Mesenchymal stem cell (in vitro differentiated cells and primary cell): Measurements from ENCODE around the gene GFY.

Experiments
- DNase-seq: peaks from one replicate; pipeline ENCODE4 v3.0.0-alpha.2; 2013
- H2AFZ ChIP-seq: one replicate; pipeline ENCODE4 v1.6.1; 2013; ENCODE audit warnings: low read depth, mild to moderate bottlenecking, control low read depth, inconsistent platforms, low read length, moderate library complexity
- H2AK5ac ChIP-seq: 2 replicates; pipeline ENCODE4 v1.6.1; 2013; ENCODE audit warnings: low read length, moderate library complexity, mild to moderate bottlenecking, inconsistent platforms; ENCODE audit not compliant: severe bottlenecking
- H2BK120ac ChIP-seq: one replicate; pipeline ENCODE4 v1.6.1; 2013; ENCODE audit warnings: low read depth, mild to moderate bottlenecking, inconsistent platforms, low read length, moderate library complexity
- H2BK12ac ChIP-seq, 2 experiments: one replicate each; pipeline ENCODE4 v1.6.1; 2013; ENCODE audit warnings: inconsistent platforms in 2 of 2, low read length in 2 of 2, mild to moderate bottlenecking in 2 of 2, moderate library complexity in 2 of 2, control low read depth in 1 of 2
- H2BK15ac ChIP-seq: one replicate; pipeline ENCODE4 v1.6.1; 2013; ENCODE audit warnings: mild to moderate bottlenecking, low read depth, inconsistent platforms; ENCODE audit not compliant: poor library complexity, severe bottlenecking
- H2BK5ac ChIP-seq: 2 replicates; pipeline ENCODE4 v1.6.1; 2013; ENCODE audit warnings: low read depth, mild to moderate bottlenecking, low read length, control low read depth, inconsistent platforms; ENCODE audit not compliant: poor library complexity, severe bottlenecking
- H3K14ac ChIP-seq, 2 experiments: one replicate each; pipeline ENCODE4 v1.6.1; 2013; ENCODE audit warnings: inconsistent platforms in 2 of 2, low read length in 2 of 2, control low read depth in 1 of 2, mild to moderate bottlenecking in 1 of 2, moderate library complexity in 1 of 2
- H3K18ac ChIP-seq, 2 experiments: one replicate each; pipeline ENCODE4 v1.6.1; 2013; ENCODE audit warnings: inconsistent platforms in 2 of 2, low read length in 2 of 2, control low read depth in 1 of 2, low read depth in 1 of 2, mild to moderate bottlenecking in 1 of 2
- H3K23ac ChIP-seq, 2 experiments: one replicate each; pipeline ENCODE4 v1.6.1; 2013; ENCODE audit warnings: inconsistent platforms in 2 of 2, low read length in 2 of 2, mild to moderate bottlenecking in 2 of 2, moderate library complexity in 2 of 2, control low read depth in 1 of 2
- H3K27ac ChIP-seq: 2 replicates; pipeline ENCODE4 v1.5.1; 2013; ENCODE audit warnings: mild to moderate bottlenecking, moderate library complexity, low read length, control low read depth, inconsistent platforms; ENCODE audit not compliant: poor library complexity, severe bottlenecking
- H3K27me3 ChIP-seq, 2 experiments: 2 replicates each; pipeline versions ENCODE4 v1.6.1 to v1.7.0; 2013; ENCODE audit warnings: low read length in 2 of 2, mild to moderate bottlenecking in 2 of 2, moderate library complexity in 2 of 2, control low read depth in 1 of 2, inconsistent platforms in 1 of 2; ENCODE audit not compliant: control insufficient read depth in 1 of 2, insufficient read depth in 1 of 2
- H3K36me3 ChIP-seq, 2 experiments: 2 replicates each; pipeline versions ENCODE4 v1.6.1 to v1.7.0; 2013; ENCODE audit warnings: low read length in 2 of 2, control low read depth in 1 of 2, inconsistent platforms in 1 of 2, low read depth in 1 of 2, mild to moderate bottlenecking in 1 of 2; ENCODE audit not compliant: insufficient read depth in 2 of 2, control insufficient read depth in 1 of 2
- H3K4ac ChIP-seq, 2 experiments: one replicate each; pipeline ENCODE4 v1.6.1; 2013; ENCODE audit warnings: inconsistent platforms in 2 of 2, low read length in 2 of 2, mild to moderate bottlenecking in 2 of 2, moderate library complexity in 2 of 2, control low read depth in 1 of 2, low read depth in 1 of 2
- H3K4me1 ChIP-seq: 2 replicates; pipeline ENCODE4 v1.6.1; 2013; ENCODE audit warnings: low read depth, low read length, control low read depth; ENCODE audit not compliant: control insufficient read depth, insufficient read depth
- H3K4me2 ChIP-seq: 2 replicates; pipeline ENCODE4 v1.6.1; 2013; ENCODE audit warnings: low read length, mild to moderate bottlenecking, inconsistent platforms; ENCODE audit not compliant: poor library complexity, severe bottlenecking
- H3K4me3 ChIP-seq, 2 experiments: 2 replicates each; pipeline versions ENCODE4 v1.5.1 to v1.7.0; 2013; ENCODE audit warnings: low read length in 2 of 2, mild to moderate bottlenecking in 2 of 2, control low read depth in 1 of 2, low read depth in 1 of 2; ENCODE audit not compliant: insufficient read depth in 1 of 2
- H3K79me1 ChIP-seq: replicated peaks from 2 replicates; pipeline ENCODE4 v1.6.1; 2013; ENCODE audit warnings: mild to moderate bottlenecking, control low read depth, low read length, inconsistent platforms; ENCODE audit not compliant: poor library complexity, severe bottlenecking
- H3K9ac ChIP-seq: 2 replicates; pipeline ENCODE4 v1.7.0; 2013; ENCODE audit warnings: mild to moderate bottlenecking, low read length, moderate library complexity
- H3K9me3 ChIP-seq: 2 replicates; pipeline ENCODE4 v1.7.0; 2013; ENCODE audit warnings: mild to moderate bottlenecking, low read length; ENCODE audit not compliant: control insufficient read depth
- H4K8ac ChIP-seq: one replicate; pipeline ENCODE4 v1.6.1; 2013; ENCODE audit warnings: inconsistent platforms, mild to moderate bottlenecking, low read length, moderate library complexity
- H4K91ac ChIP-seq: one replicate; pipeline ENCODE4 v1.6.1; 2013; ENCODE audit warnings: mild to moderate bottlenecking, low read length, inconsistent platforms
- WGBS: methylation state at CpG from one replicate; pipeline ENCODE4 v1.1.7; 2013; ENCODE audit warnings: mixed read lengths; 5-methylcytosine and 5-hydroxymethylcytosine counted together

Gene GFY

GRCh38 chr19:49396738-49397505, 28.3 kb upstream of the GFY start:
- Histone ChIP-seq H4K91ac (no peak overlapping the region), H2BK120ac (no peak overlapping the region), H3K27ac (no peak overlapping the region), H3K27me3 (peaks cover 16 to 71% of the 10 kb centered on the region in 2 experiments), H4K8ac (no peak overlapping the region), H3K9me3 (no peaks in the 10 kb centered on the region), H2AK5ac (no peak overlapping the region), H3K9ac (no peak overlapping the region), H3K4me1 (peaks cover 11% of the 10 kb centered on the region), H3K4me2 (no peak overlapping the region), H3K23ac (no peak overlapping the region), H2BK5ac (no peak overlapping the region), H2BK15ac (no peak overlapping the region), H3K36me3 (no peaks in the 10 kb centered on the region), H3K79me1 (no peaks in the 10 kb centered on the region), H3K14ac (no peak overlapping the region), H2AFZ (no peak overlapping the region), H3K4me3 (no peak overlapping the region), H3K4ac (no peak overlapping the region), H2BK12ac (no peak overlapping the region), H3K18ac (no peak overlapping the region)
- 81% methylated on average over 8 of the region's 8 CpGs for WGBS
- DNase-seq = no peak

DNA sequence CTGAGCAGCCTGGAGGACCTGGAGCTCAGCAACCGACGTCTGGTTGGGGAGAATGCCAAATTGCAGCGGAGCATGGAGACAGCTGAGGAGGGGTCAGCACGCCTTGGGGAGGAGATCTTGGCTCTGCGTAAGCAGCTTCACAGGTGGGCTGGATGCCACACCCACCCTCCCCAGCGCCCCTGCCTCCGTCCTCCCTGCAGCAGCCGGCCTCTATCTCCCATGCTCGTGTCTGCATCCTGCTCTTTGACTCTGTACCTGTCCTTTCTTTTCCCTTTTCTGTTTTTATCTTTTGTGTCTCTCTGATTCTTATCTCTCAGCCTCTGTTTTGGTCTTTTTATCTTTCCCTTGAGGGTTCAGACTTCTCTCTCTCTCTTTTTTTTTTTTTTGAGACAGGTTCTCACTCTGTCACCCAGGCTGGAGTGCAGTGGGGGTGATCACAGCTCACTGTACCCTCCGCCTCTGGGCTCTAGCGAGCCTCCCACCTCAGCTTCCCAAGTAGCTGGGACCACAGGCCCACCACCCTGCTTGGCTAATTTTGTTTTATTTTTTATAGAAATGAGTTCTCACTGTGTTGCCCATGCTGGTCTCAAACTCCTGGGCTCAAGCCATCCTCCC, 27.1 kb upstream of the GFY start:
- Histone ChIP-seq H2BK120ac (no peak overlapping the region), H2BK5ac (no peak overlapping the region)

DNA sequence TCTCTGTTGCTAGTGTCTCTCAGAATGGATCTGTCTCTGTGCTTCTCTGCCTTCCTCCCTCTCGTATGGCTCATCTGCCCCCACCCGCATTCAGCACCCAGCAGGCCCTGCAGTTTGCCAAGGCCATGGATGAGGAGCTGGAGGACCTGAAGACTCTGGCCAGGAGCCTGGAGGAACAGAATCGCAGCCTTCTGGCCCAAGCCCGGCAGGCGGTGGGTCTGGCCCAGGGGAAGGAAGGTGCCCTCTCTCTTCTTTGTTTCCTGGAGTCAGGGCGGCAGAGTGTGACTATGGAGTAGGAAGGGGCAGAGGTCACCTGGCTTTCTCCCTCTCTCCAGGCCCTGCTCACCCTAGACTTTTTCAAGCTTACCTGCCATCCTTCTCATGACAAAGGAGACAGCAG, 26.3 kb upstream of the GFY start:
- no peak overlapping the region for H4K91ac ChIP-seq
- H3K18ac ChIP-seq = no peak overlapping the region
- no peak overlapping the region for H3K27ac ChIP-seq
- H3K14ac ChIP-seq = no peak overlapping the region
- H2BK12ac ChIP-seq = no peak overlapping the region
- H3K27me3 ChIP-seq = peaks cover 8 to 61% of the 10 kb centered on the region in 2 experiments
- no peak overlapping the region for H3K4me3 ChIP-seq
- no peak overlapping the region for H2BK15ac ChIP-seq
- WGBS = 91% methylated on average over 5 of the region's 6 CpGs
- H3K9ac ChIP-seq = no peak overlapping the region
- no peak overlapping the region for H2BK5ac ChIP-seq
- no peaks in the 10 kb centered on the region for H3K36me3 ChIP-seq
- no peak overlapping the region for H4K8ac ChIP-seq
- no peak overlapping the region for H2BK120ac ChIP-seq
- no peak overlapping the region for H3K4ac ChIP-seq
- no peaks in the 10 kb centered on the region for H3K79me1 ChIP-seq
- H3K4me2 ChIP-seq = no peak overlapping the region
- H2AK5ac ChIP-seq = no peak overlapping the region
- H3K4me1 ChIP-seq = peaks cover 18% of the 10 kb centered on the region
- no peak overlapping the region for H2AFZ ChIP-seq
- no peak for DNase-seq
- H3K23ac ChIP-seq = no peak overlapping the region
- H3K9me3 ChIP-seq = no peaks in the 10 kb centered on the region

More for the DNA sequence above, 27.1 kb upstream of the GFY start:
- H4K91ac ChIP-seq = no peak overlapping the region
- no peak overlapping the region for H2BK15ac ChIP-seq
- no peak overlapping the region for H3K4me2 ChIP-seq
- H3K79me1 ChIP-seq = no peaks in the 10 kb centered on the region
- no peak overlapping the region for H2AK5ac ChIP-seq
- H3K36me3 ChIP-seq = no peaks in the 10 kb centered on the region
- no peak overlapping the region for H2AFZ ChIP-seq
- no peak overlapping the region for H3K18ac ChIP-seq
- no peak overlapping the region for H3K23ac ChIP-seq
- peaks cover 11% of the 10 kb centered on the region for H3K4me1 ChIP-seq
- H3K27me3 ChIP-seq = peaks cover 15 to 66% of the 10 kb centered on the region in 2 experiments
- no peaks in the 10 kb centered on the region for H3K9me3 ChIP-seq
- H3K27ac ChIP-seq = no peak overlapping the region
- no peak for DNase-seq
- H3K4me3 ChIP-seq = no peak overlapping the region
- H3K4ac ChIP-seq = no peak overlapping the region
- no peak overlapping the region for H3K9ac ChIP-seq
- H3K14ac ChIP-seq = no peak overlapping the region
- no peak overlapping the region for H2BK12ac ChIP-seq
- H4K8ac ChIP-seq = no peak overlapping the region
- WGBS = 52% methylated on average over 10 of the region's 11 CpGs

DNA sequence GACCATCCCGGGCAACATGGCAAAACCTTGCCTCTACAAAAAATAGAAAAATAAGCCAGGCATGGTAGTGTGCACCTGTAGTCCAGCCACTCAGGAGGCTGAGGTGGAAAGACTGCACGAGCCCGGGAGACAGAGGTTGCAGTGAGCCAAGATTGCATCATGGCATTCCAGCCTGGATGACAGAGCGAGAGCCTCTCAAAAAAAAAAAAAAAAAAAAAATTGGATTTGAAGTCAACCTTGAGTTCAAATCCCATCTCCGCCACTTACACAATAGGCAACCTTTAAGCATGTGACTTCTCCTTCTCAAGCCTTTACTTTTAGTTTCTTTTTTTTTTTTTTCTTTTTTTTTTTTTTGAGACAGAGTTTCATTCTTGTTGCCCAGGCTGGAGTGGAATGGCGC, 25.2 kb upstream of the GFY start:
- H4K8ac ChIP-seq = no peak overlapping the region
- H2AK5ac ChIP-seq = no peak overlapping the region
- no peak overlapping the region for H3K27ac ChIP-seq
- 86% methylated on average over 5 of the region's 6 CpGs for whole genome bisulfite sequencing
- no peak overlapping the region for H2BK12ac ChIP-seq
- peaks cover 23% of the 10 kb centered on the region for H3K4me1 ChIP-seq
- peaks cover 0 to 59% of the 10 kb centered on the region in 2 experiments for H3K27me3 ChIP-seq
- H3K4me3 ChIP-seq = no peak overlapping the region
- no peak overlapping the region for H2BK5ac ChIP-seq
- no peaks in the 10 kb centered on the region for H3K9me3 ChIP-seq
- H3K18ac ChIP-seq = no peak overlapping the region
- H3K9ac ChIP-seq = no peak overlapping the region
- no peaks in the 10 kb centered on the region for H3K79me1 ChIP-seq
- no peak overlapping the region for H2BK120ac ChIP-seq
- no peak overlapping the region for H2BK15ac ChIP-seq
- no peak overlapping the region for H3K4me2 ChIP-seq
- no peak overlapping the region for H3K14ac ChIP-seq
- no peak overlapping the region for H3K4ac ChIP-seq
- H4K91ac ChIP-seq = no peak overlapping the region
- H3K23ac ChIP-seq = no peak overlapping the region
- DNase-seq = no peak
- no peaks in the 10 kb centered on the region for H3K36me3 ChIP-seq
- no peak overlapping the region for H2AFZ ChIP-seq
